OCI-LY7 (cell line): ENCODE data around the gene SOAT2. TPM values are rescaled to one million over a fixed set of nuclear protein-coding genes. Genes with fewer than 3 reads are reported as not detected.

Experiments used
- BruUV-seq: library from RNA; stranded (reverse); fragments of 400-500 nt; replicated peaks from 2 replicates; lab custom pipeline; 2021; lab: Mats Ljungman, UMichigan
- CTCF ChIA-PET: fragments of 300-600 bp; sonication (Branson Sonifier 250); formaldehyde crosslinking; loops from one replicate; lab custom pipeline; 2022; ENCODE audit warnings: antibody characterized with exemption; ENCODE audit not compliant: unreplicated experiment; lab: Charles Lee
- POLR2A ChIA-PET: fragments of 300-600 bp; sonication (Branson Sonifier 250); formaldehyde crosslinking; loops from one replicate; lab custom pipeline; 2022; ENCODE audit warnings: antibody characterized with exemption; lab: Charles Lee
- DNase-seq: peaks from one replicate; pipeline ENCODE4 v3.0.0-alpha.2; 2015; ENCODE audit warnings: low spot score
- H2AFZ ChIP-seq: fragments of 200-600 bp; sonication (generic), shearing (Covaris generic); 2 replicates; pipeline ENCODE4 v1.6.1; 2014; ENCODE audit warnings: mild to moderate bottlenecking, antibody characterized with exemption, low read length, moderate library complexity
- H3K27ac ChIP-seq: fragments of 200-600 bp; sonication (generic); 2 replicates; pipeline ENCODE4 v1.5.1; 2014; ENCODE audit warnings: mixed run types, low read depth, mild to moderate bottlenecking, moderate library complexity, low read length, inconsistent platforms; ENCODE audit not compliant: poor library complexity, severe bottlenecking
- H3K36me3 ChIP-seq: fragments of 200-600 bp; sonication (generic); 2 replicates; pipeline ENCODE4 v1.6.1; 2014; ENCODE audit warnings: mild to moderate bottlenecking, antibody characterized with exemption, low read length, moderate library complexity, mixed read lengths; ENCODE audit not compliant: insufficient read depth
- H3K4me1 ChIP-seq: fragments of 200-600 bp; sonication (generic); 2 replicates; pipeline ENCODE4 v1.5.1; 2014; ENCODE audit warnings: mild to moderate bottlenecking, low read length; ENCODE audit not compliant: insufficient read depth, poor library complexity, severe bottlenecking
- H3K4me2 ChIP-seq: fragments of 200-600 bp; sonication (generic); 2 replicates; pipeline ENCODE4 v1.6.1; 2014; ENCODE audit warnings: mild to moderate bottlenecking, low read length
- H3K4me3 ChIP-seq: fragments of 200-600 bp; sonication (generic); 2 replicates; pipeline ENCODE4 v1.5.1; 2014; ENCODE audit warnings: mild to moderate bottlenecking, low read depth, low read length; ENCODE audit not compliant: poor library complexity, severe bottlenecking
- H3K79me2 ChIP-seq: fragments of 200-600 bp; sonication (generic); 2 replicates; pipeline ENCODE4 v1.6.1; 2016; ENCODE audit warnings: low read depth, mild to moderate bottlenecking, low read length, moderate library complexity, mixed read lengths; ENCODE audit not compliant: insufficient read depth
- H3K9me2 ChIP-seq: fragments of 200-600 bp; sonication (generic); 2 replicates; pipeline ENCODE4 v1.6.1; 2016; ENCODE audit warnings: mild to moderate bottlenecking, low read length, mixed read lengths; ENCODE audit not compliant: insufficient read depth
- H3K9me3 ChIP-seq: fragments of 200-600 bp; sonication (generic); 2 replicates; pipeline ENCODE4 v1.6.1; 2014; ENCODE audit warnings: mild to moderate bottlenecking, mixed run types, low read length, mixed read lengths
- H4K20me1 ChIP-seq: fragments of 200-600 bp; sonication (generic); 2 replicates; pipeline ENCODE4 v1.6.1; 2014; ENCODE audit warnings: mild to moderate bottlenecking, antibody characterized with exemption, low read length, moderate library complexity, mixed read lengths; ENCODE audit not compliant: insufficient read depth
- EZH2phosphoT487 ChIP-seq: fragments of 200-600 bp; sonication (generic); IDR thresholded peaks from 2 replicates; pipeline ENCODE4 v1.6.1; 2018; ENCODE audit warnings: low read depth, borderline replicate concordance, mild to moderate bottlenecking, mixed run types, antibody characterized with exemption, low read length, moderate library complexity, mixed read lengths
- intact Hi-C: fragments of 100-400 bp; cut with micrococcal nuclease; formaldehyde crosslinking; loops from one replicate; pipeline ENCODE4 v1.10.0; 2022; ENCODE audit not compliant: unreplicated experiment
- total RNA-seq, 2 experiments: library from RNA; depleted of rRNA in 1 of 2; stranded (reverse); fragments of >200 nt in 1 of 2; shearing (Covaris generic) in 1 of 2; gene quantifications; 2 replicates each; pipeline ENCODE4 v1.2.3, GENCODE V29; 2014 to 2022
- TF ChIP-seq, protein P1 (sequence below): fragments of 200-600 bp; sonication (generic); conservative IDR thresholded peaks from 2 replicates; pipeline ENCODE4 v1.5.1; 2014; ENCODE audit warnings: mild to moderate bottlenecking, antibody characterized with exemption, low read length, moderate library complexity, mixed read lengths

The SOAT2 gene
- total RNA-seq, 2 experiments from 2014 or later = 0.06 to 1.8 TPM

DNA sequence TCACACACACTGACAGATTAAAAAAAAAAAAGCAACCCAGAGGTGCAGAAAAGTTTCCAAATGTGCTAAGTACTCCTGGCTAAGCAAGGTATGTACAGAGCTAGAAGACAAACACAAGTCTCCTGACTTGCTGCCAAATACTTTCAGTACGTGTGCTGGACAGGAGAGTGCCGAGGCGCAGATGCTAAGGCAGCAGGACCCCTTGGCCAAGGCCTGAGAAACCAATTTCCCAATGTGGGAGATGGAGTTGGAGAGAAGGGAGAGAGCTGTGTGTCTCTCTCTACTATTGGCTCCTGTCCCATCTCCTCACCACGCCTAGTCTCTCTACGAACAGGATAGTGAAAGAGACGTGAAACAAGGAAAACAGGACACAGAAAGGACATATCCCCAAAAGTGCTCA lies 29.4 kb upstream of the SOAT2 start:
- intact Hi-C loops = no loop called here
- CTCF ChIA-PET = no interaction called here
- H3K27ac ChIP-seq = no peak overlapping the region
- BruUV-seq = no TSS peak
- TF ChIP-seq, protein P1, sequence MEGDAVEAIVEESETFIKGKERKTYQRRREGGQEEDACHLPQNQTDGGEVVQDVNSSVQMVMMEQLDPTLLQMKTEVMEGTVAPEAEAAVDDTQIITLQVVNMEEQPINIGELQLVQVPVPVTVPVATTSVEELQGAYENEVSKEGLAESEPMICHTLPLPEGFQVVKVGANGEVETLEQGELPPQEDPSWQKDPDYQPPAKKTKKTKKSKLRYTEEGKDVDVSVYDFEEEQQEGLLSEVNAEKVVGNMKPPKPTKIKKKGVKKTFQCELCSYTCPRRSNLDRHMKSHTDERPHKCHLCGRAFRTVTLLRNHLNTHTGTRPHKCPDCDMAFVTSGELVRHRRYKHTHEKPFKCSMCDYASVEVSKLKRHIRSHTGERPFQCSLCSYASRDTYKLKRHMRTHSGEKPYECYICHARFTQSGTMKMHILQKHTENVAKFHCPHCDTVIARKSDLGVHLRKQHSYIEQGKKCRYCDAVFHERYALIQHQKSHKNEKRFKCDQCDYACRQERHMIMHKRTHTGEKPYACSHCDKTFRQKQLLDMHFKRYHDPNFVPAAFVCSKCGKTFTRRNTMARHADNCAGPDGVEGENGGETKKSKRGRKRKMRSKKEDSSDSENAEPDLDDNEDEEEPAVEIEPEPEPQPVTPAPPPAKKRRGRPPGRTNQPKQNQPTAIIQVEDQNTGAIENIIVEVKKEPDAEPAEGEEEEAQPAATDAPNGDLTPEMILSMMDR = no peak
- TF ChIP-seq EZH2phosphoT487 = no peak
- H3K4me1 ChIP-seq = peaks cover 5% of the 10 kb centered on the region
- no peak overlapping the region for H3K4me3 ChIP-seq
- H3K79me2 ChIP-seq = no peaks in the 10 kb centered on the region; the same call in 1 of the 2 replicates
- no peak overlapping the region for H2AFZ ChIP-seq
- POLR2A ChIA-PET = no interaction called here
- H3K9me2 ChIP-seq = no peaks in the 10 kb centered on the region
- no peaks in the 10 kb centered on the region for H3K9me3 ChIP-seq
- H3K4me2 ChIP-seq = no peak overlapping the region
- peaks cover 36% of the 10 kb centered on the region for H3K36me3 ChIP-seq
- no peaks in the 10 kb centered on the region for H4K20me1 ChIP-seq
- DNase-seq = no peak

DNA sequence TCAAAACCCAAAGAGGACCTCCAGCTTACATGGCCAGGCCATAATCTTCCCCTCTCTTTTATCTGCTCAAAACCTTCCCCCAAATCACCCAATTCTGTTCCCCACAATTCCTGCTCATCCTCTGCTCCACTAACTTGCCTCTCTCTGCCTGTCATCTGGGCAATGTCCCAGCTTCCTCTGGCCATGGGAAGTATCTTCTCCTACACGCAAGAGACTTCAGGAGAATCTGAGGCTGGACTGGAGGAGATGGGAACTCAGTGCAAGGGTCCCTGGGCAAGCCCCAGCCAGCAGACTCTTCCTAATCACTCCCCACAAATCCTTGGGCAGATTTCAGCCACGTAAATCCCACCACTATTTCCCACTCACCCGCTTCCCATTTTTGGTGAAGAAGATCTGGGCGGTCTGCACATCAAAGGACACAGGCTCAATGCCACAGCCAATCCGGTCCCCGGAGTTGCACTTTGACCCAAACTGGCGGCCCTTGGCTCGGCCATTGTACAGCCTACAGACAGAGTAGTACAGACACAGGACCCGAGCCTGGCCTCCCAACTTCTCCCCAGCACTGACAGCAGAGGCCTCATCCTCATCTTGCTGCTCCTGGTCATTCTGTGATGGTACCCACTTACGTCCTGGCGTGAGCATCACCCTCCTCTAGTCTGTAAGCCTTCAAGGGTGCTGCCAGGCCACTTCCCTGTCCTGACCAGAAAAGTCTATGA lies 28.8 kb upstream of the SOAT2 start:
- Histone ChIP-seq H3K4me2 (no peak overlapping the region), H3K79me2 (no peaks in the 10 kb centered on the region; the same call in 1 of the 2 replicates), H3K4me1 (peaks cover 5% of the 10 kb centered on the region), H3K27ac (no peak overlapping the region), H3K36me3 (peaks cover 36% of the 10 kb centered on the region), H4K20me1 (no peaks in the 10 kb centered on the region), H3K9me2 (no peaks in the 10 kb centered on the region), H3K4me3 (no peak overlapping the region), H3K9me3 (no peaks in the 10 kb centered on the region), H2AFZ (no peak overlapping the region)
- DNase-seq = no peak
- ChIA-PET POLR2A (no interaction called here), CTCF (no interaction called here)
- TF ChIP-seq, protein P1 = no peak
- TF ChIP-seq EZH2phosphoT487 = no peak
- no TSS peak for BruUV-seq
- intact Hi-C loops = no loop called here

DNA sequence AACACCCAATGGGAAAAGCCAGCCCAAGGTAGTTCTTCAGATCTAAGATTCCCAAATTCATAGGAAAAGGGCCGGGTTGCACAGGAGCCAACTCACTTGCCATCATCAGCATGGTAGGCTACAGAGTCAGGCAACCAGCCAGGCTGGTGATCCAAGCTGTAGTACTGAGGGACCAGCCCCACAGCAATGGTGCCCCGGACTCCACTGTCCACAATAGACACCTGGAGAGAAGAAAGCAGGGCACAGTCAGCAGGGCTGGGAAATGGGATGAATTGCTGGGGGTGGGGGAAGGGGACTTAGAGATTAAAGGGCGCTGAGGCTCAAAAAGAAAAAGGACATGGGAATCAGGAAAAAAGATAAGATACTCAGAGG lies 28.3 kb upstream of the SOAT2 start:
- Histone ChIP-seq H3K79me2 (no peaks in the 10 kb centered on the region; the same call in 1 of the 2 replicates), H2AFZ (no peak overlapping the region), H3K4me1 (peaks cover 10% of the 10 kb centered on the region), H3K27ac (no peak overlapping the region), H3K9me3 (no peaks in the 10 kb centered on the region), H4K20me1 (no peaks in the 10 kb centered on the region), H3K4me2 (no peak overlapping the region), H3K4me3 (no peak overlapping the region), H3K36me3 (peaks cover 36% of the 10 kb centered on the region), H3K9me2 (no peaks in the 10 kb centered on the region)
- ChIA-PET POLR2A (no interaction called here), CTCF (interaction anchor here (0.6 kb wide), 1 partner anchor 419 kb away, joined by 3 read pairs; no protein-coding TSS in a partner anchor)
- intact Hi-C loops = no loop called here
- DNase-seq = no peak
- no peak for TF ChIP-seq EZH2phosphoT487
- TF ChIP-seq, protein P1 = no peak
- no TSS peak for BruUV-seq
